GM23338 (cell line): ENCODE measurements around the gene GAB2. TPM values are rescaled to one million over a fixed set of nuclear protein-coding genes. Genes with fewer than 3 reads are reported as not detected.

Experiments used
- ATAC-seq: fragments of 200-7000 bp; cut with Tn5 transposase; 3 replicates; pipeline ENCODE4 v1.9.1; 2020
- DNase-seq: peaks from one replicate; pipeline ENCODE4 v3.0.0-alpha.2; 2015; ENCODE audit warnings: low spot score
- H2AFZ ChIP-seq: fragments of 200-600 bp; sonication (generic); 2 replicates; pipeline ENCODE4 v1.8.0; 2016; ENCODE audit warnings: antibody characterized with exemption, mild to moderate bottlenecking, moderate library complexity
- H3F3A ChIP-seq: fragments of 200-600 bp; sonication (generic); replicated peaks from 2 replicates; pipeline ENCODE4 v1.8.0; 2017; ENCODE audit warnings: antibody characterized with exemption, mixed run types, low read depth
- H3K27ac ChIP-seq: fragments of 200-600 bp; sonication (generic); 2 replicates; pipeline ENCODE4 v1.6.1; 2016; ENCODE audit warnings: low read depth
- H3K27me3 ChIP-seq: fragments of 200-600 bp; sonication (generic); 2 replicates; pipeline ENCODE4 v1.8.0; 2016; ENCODE audit warnings: mild to moderate bottlenecking, mixed run types, moderate library complexity; ENCODE audit not compliant: insufficient read depth
- H3K36me3 ChIP-seq: fragments of 200-600 bp; sonication (generic); 2 replicates; pipeline ENCODE4 v1.8.0; 2016; ENCODE audit warnings: mild to moderate bottlenecking; ENCODE audit not compliant: insufficient read depth
- H3K4me1 ChIP-seq: fragments of 200-600 bp; sonication (generic); 2 replicates; pipeline ENCODE4 v1.8.0; 2016; ENCODE audit warnings: mild to moderate bottlenecking, moderate library complexity; ENCODE audit not compliant: insufficient read depth
- H3K4me2 ChIP-seq: fragments of 200-600 bp; sonication (generic); 2 replicates; pipeline ENCODE4 v1.7.1; 2017; ENCODE audit warnings: mixed run types
- H3K4me3 ChIP-seq: fragments of 200-600 bp; sonication (generic); 2 replicates; pipeline ENCODE4 v1.6.1; 2016; ENCODE audit warnings: mixed run types
- H3K79me2 ChIP-seq: fragments of 200-600 bp; sonication (generic); replicated peaks from 2 replicates; pipeline ENCODE4 v1.8.0; 2017; ENCODE audit warnings: mild to moderate bottlenecking; ENCODE audit not compliant: insufficient read depth
- H3K9me2 ChIP-seq: fragments of 200-600 bp; sonication (generic); 2 replicates; pipeline ENCODE4 v1.8.0; 2017; ENCODE audit not compliant: insufficient read depth
- H4K20me1 ChIP-seq: fragments of 200-600 bp; sonication (generic); replicated peaks from 2 replicates; pipeline ENCODE4 v1.8.0; 2017; ENCODE audit warnings: mild to moderate bottlenecking; ENCODE audit not compliant: insufficient read depth
- H3K27ac Mint-ChIP-seq: 2 replicates; pipeline ENCODE4 v1.8.0; 2020; ENCODE audit warnings: inconsistent platforms, mild to moderate bottlenecking, moderate library complexity, mixed read lengths
- H3K27me3 Mint-ChIP-seq: 3 replicates; pipeline ENCODE4 v1.8.0; 2022; ENCODE audit warnings: low read depth, mild to moderate bottlenecking, moderate library complexity, mixed read lengths, inconsistent platforms; ENCODE audit not compliant: insufficient read depth, poor library complexity
- H3K36me3 Mint-ChIP-seq: 3 replicates; pipeline ENCODE4 v1.8.0; 2021; ENCODE audit warnings: low read depth, mild to moderate bottlenecking, inconsistent platforms, moderate library complexity, mixed read lengths
- H3K4me1 Mint-ChIP-seq: 3 replicates; pipeline ENCODE4 v1.8.0; 2020; ENCODE audit warnings: mild to moderate bottlenecking, inconsistent platforms, mixed read lengths
- H3K4me3 Mint-ChIP-seq: 3 replicates; pipeline ENCODE4 v1.8.0; 2021; ENCODE audit warnings: moderate library complexity, mild to moderate bottlenecking, inconsistent platforms, mixed read lengths
- H3K9me3 Mint-ChIP-seq: 3 replicates; pipeline ENCODE4 v1.8.0; 2020; ENCODE audit warnings: moderate library complexity, mild to moderate bottlenecking, inconsistent platforms, mixed read lengths
- CREB1 ChIP-seq: fragments of 250-450 bp; sonication (Bioruptor Pico); IDR thresholded peaks from 2 replicates; pipeline ENCODE4 v1.5.0; 2020; ENCODE audit warnings: low read depth, mild to moderate bottlenecking, moderate library complexity
- CTCF ChIP-seq, 2 experiments: fragments of 200-600 bp in 1 of 2; sonication (generic) in 1 of 2; conservative IDR thresholded peaks; 2 replicates each; pipeline versions ENCODE4 v1.5.1 to v1.6.1; 2016 to 2017; ENCODE audit warnings: antibody characterized with exemption in 2 of 2, low read depth in 2 of 2, mild to moderate bottlenecking in 2 of 2, moderate library complexity in 1 of 2
- ETS1 ChIP-seq: IDR thresholded peaks from 2 replicates; pipeline ENCODE4 v1.6.1; 2016; ENCODE audit warnings: antibody characterized with exemption
- EZH2 ChIP-seq: fragments of 200-600 bp; sonication (generic); IDR thresholded peaks from one replicate; pipeline ENCODE4 v1.8.0; 2017; ENCODE audit warnings: antibody characterized with exemption, mild to moderate bottlenecking, low read depth; ENCODE audit not compliant: unreplicated experiment
- EZH2phosphoT487 ChIP-seq: fragments of 200-600 bp; sonication (generic); IDR thresholded peaks from one replicate; pipeline ENCODE4 v1.8.1; 2018; ENCODE audit warnings: antibody characterized with exemption; ENCODE audit not compliant: unreplicated experiment
- JUNB ChIP-seq: IDR thresholded peaks from one replicate; pipeline ENCODE4 v1.6.1; 2016; ENCODE audit warnings: antibody characterized with exemption; ENCODE audit not compliant: unreplicated experiment
- NANOG ChIP-seq: IDR thresholded peaks from 2 replicates; pipeline ENCODE4 v1.6.1; 2016; ENCODE audit warnings: antibody characterized with exemption, borderline replicate concordance
- POLR2AphosphoS5 ChIP-seq: IDR thresholded peaks from 2 replicates; pipeline ENCODE4 v1.6.1; 2016; ENCODE audit warnings: antibody characterized with exemption, low read depth
- STAT1 ChIP-seq: IDR thresholded peaks from one replicate; pipeline ENCODE4 v1.6.1; 2016; ENCODE audit warnings: antibody characterized with exemption; ENCODE audit not compliant: unreplicated experiment
- ZNF114 ChIP-seq: fragments of 250-450 bp; sonication (Bioruptor Pico); IDR thresholded peaks from 2 replicates; pipeline ENCODE4 v1.5.0; 2020; ENCODE audit warnings: mild to moderate bottlenecking, moderate library complexity
- ZNF331 ChIP-seq: fragments of 250-450 bp; sonication (Bioruptor Pico); IDR thresholded peaks from 2 replicates; pipeline ENCODE4 v1.5.0; 2020; ENCODE audit warnings: low read depth, mild to moderate bottlenecking, moderate library complexity
- ZNF462 ChIP-seq: fragments of 250-450 bp; sonication (Bioruptor Pico); IDR thresholded peaks from 2 replicates; pipeline ENCODE4 v1.5.0; 2020; ENCODE audit warnings: mild to moderate bottlenecking, moderate library complexity
- polyA plus RNA-seq: library from polyadenylated mRNA; unstranded; fragments of >200 nt; fragmentation: Nextera tagmentation; extraction: Ambion mirVana; gene quantifications from 2 replicates; pipeline ENCODE4 v1.2.1, GENCODE V29; 2016
- total RNA-seq: library from RNA; depleted of rRNA; stranded (reverse); fragments of >200 nt; shearing (Covaris generic); gene quantifications from 2 replicates; pipeline ENCODE4 v1.2.3, GENCODE V29; 2014
- TF ChIP-seq, protein P1 (sequence below): IDR thresholded peaks from one replicate; pipeline ENCODE4 v1.6.1; 2018; ENCODE audit warnings: antibody characterized with exemption; ENCODE audit not compliant: unreplicated experiment

GAB2 gene
- total and polyA plus RNA-seq, 2 experiments from 2014 or later = 2.0 to 10.8 TPM

DNA sequence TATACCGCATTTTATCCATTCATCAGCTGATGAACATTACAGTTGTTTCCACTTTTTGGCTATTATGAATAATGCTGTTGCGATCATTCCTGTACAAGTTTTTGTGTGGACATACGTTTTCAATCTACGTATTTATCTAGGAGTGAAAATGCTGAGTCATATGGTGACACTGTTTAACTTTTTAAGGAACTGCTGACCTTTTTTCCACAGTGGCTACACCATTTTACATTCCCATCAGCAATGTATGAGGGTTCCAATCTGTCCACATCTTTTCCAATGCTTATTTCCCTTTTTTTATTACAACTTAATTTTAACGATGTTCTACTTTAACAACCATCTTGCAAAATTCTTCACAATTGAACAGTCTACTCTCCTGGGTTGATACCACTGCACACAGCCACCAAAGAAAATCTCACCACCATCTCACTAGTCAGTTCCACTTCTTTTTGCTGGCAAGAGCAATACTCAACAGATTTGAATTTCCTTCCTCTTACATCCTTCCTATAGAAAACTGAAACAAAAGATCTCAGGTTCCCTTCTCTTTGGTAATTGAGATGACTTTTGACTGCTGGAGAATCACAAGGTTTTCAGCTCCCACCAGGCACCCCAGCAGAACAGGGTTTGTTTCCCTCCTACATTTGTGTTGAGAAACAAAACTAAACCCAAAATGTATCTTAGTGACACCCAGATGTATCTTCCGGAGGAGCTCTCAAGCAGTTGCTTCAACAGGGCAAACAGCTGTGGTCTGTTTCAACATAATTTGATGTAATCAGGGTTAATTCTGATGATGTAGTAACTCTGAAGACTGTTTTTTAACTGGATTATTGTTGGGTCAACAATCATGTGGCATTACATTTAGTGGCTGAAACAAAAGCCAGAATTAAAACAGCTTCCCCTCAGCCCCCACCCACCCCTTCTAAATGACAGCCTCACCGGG lies 7.0 kb upstream of the GAB2 start:
- no peak overlapping the region for H3K4me3 Mint-ChIP-seq
- peak overlapping the region; percentile 87 for H3K27ac Mint-ChIP-seq
- Histone ChIP-seq H3F3A (no peaks in the 10 kb centered on the region), H3K4me3 (no peak overlapping the region), H3K9me2 (no peaks in the 10 kb centered on the region), H2AFZ (no peak overlapping the region), H3K36me3 (no peaks in the 10 kb centered on the region), H3K27ac (peak overlapping the region; percentile 76), H4K20me1 (no peaks in the 10 kb centered on the region; the same call in none of the 2 replicates), H3K4me1 (peaks cover 37% of the 10 kb centered on the region), H3K79me2 (no peaks in the 10 kb centered on the region), H3K27me3 (peaks cover 6% of the 10 kb centered on the region), H3K4me2 (peak overlapping the region; percentile 37)
- peak; percentile 33 for ATAC-seq
- H3K27me3 Mint-ChIP-seq = peaks cover 12% of the 10 kb centered on the region
- no peaks in the 10 kb centered on the region for H3K9me3 Mint-ChIP-seq
- H3K4me1 Mint-ChIP-seq = peaks cover 41% of the 10 kb centered on the region
- TF ChIP-seq EZH2 (no peak), ZNF462 (no peak), CREB1 (CRISPR knock-in tag) (no peak), POLR2AphosphoS5 (no peak), STAT1 (no peak), ZNF331 (CRISPR knock-in tag) (no peak), NANOG (no peak), ZNF114 (CRISPR knock-in tag) (no peak), ETS1 (no peak), EZH2phosphoT487 (no peak), JUNB (no peak), CTCF (conservative IDR thresholded peaks at IDR 0.05; ENCODE audit: low read depth in 2 of 2) (no peak)
- TF ChIP-seq, protein P1, sequence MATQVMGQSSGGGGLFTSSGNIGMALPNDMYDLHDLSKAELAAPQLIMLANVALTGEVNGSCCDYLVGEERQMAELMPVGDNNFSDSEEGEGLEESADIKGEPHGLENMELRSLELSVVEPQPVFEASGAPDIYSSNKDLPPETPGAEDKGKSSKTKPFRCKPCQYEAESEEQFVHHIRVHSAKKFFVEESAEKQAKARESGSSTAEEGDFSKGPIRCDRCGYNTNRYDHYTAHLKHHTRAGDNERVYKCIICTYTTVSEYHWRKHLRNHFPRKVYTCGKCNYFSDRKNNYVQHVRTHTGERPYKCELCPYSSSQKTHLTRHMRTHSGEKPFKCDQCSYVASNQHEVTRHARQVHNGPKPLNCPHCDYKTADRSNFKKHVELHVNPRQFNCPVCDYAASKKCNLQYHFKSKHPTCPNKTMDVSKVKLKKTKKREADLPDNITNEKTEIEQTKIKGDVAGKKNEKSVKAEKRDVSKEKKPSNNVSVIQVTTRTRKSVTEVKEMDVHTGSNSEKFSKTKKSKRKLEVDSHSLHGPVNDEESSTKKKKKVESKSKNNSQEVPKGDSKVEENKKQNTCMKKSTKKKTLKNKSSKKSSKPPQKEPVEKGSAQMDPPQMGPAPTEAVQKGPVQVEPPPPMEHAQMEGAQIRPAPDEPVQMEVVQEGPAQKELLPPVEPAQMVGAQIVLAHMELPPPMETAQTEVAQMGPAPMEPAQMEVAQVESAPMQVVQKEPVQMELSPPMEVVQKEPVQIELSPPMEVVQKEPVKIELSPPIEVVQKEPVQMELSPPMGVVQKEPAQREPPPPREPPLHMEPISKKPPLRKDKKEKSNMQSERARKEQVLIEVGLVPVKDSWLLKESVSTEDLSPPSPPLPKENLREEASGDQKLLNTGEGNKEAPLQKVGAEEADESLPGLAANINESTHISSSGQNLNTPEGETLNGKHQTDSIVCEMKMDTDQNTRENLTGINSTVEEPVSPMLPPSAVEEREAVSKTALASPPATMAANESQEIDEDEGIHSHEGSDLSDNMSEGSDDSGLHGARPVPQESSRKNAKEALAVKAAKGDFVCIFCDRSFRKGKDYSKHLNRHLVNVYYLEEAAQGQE = no peak
- DNase-seq = peak; percentile 21
- H3K36me3 Mint-ChIP-seq = no peaks in the 10 kb centered on the region
